ENCODE results near the gene FDX2.
A peak's percentile ranks its signal among the peaks of the same experiment; 100 is the strongest.

GRCh38 chr19:10290357-10290875, 25.4 kb downstream of the FDX2 start:
- no peak for TF ChIP-seq EZH2phosphoT487 (IDR thresholded peaks at IDR 0.05; ENCODE audit: unreplicated experiment)
- TF ChIP-seq CTCF (conservative IDR thresholded peaks at IDR 0.05; ENCODE audit: low read depth in 2 of 2), result no peak
- TF ChIP-seq EZH2 (IDR thresholded peaks at IDR 0.05; ENCODE audit: low read depth, unreplicated experiment), result peak; percentile 26
